GM19324 (cell line): ENCODE results near the gene DLK1.

Experiments used
- ATAC-seq: cut with Tn5 transposase; IDR thresholded peaks from one replicate; pipeline ENCODE4 v1.9.1; 2021; ENCODE audit warnings: mild to moderate bottlenecking, moderate library complexity; ENCODE audit not compliant: unreplicated experiment, low FRiP score

The DLK1 gene

DNA sequence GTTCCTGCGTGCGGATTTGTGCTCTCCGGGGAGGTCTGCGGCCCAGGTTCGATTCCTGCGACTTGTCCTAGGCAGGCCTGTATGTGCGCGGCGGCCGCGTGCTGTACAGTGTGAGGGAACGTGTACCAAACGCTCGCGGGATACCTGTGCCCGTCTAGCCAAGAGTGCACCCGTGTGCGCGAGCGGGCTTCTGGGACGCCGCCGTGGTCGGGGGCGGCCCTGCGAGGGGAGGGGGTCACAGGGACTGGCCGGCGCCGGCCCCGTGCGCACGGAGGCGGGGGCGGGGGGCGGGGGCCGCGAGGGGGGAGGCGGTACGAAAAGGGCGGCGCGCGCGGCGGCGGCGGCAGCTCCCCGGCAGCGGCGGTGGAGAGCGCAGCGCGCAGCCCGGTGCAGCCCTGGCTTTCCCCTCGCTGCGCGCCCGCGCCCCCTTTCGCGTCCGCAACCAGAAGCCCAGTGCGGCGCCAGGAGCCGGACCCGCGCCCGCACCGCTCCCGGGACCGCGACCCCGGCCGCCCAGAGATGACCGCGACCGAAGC is at the start of gene DLK1:
TSS of gene DLK1 (plus strand) at position 343 of the 536 bp plus-strand sequence. CDS start at position 520, 177 bp downstream.
- ATAC-seq, result no peak

DNA sequence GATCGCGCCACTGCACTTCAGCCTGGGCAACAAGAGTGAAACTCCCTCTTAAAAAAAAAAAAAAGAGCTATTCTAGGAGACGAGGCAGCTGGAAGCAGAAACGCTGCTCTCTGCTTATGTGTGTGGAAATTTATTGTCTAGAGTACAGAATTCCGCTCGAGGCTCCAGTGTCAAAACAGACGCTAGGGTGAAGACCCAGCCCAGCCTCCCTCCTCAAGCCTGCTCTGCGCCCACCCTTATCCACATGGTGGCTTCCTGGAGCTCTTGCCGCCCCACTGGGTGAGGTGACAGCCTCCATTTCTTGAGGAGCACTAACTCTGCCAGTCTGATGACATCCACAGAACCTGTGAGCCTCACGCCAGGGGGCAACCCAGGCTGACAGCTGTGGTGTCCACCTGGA is 49.5 kb upstream of the DLK1 start:
- no peak for ATAC-seq

- ATAC-seq, result no peak
Measured at GRCh38 chr14:100677554-100678468, 48.9 kb upstream of the DLK1 start.

DNA sequence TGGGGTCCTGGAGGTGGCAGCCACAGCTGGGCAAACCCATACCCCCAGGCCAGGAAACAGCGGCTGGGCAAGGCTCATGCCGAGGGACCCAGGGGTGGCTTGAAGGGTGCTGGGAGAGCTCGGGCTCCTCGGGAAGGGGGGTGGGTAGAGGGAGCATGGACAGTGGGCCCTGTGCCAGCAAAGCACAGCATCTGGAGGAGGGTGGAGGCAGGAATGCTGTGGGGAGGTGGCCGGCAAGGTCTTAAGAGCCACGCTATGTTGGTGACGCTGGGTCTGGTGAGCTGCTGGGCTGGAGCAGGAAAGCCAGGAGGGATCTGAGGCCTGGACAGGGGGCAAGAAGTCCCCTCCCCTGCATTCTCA is 48.2 kb upstream of the DLK1 start:
- no peak for ATAC-seq

- ATAC-seq, result no peak
Measured at GRCh38 chr14:100679153-100679552, 47.5 kb upstream of the DLK1 start.

DNA sequence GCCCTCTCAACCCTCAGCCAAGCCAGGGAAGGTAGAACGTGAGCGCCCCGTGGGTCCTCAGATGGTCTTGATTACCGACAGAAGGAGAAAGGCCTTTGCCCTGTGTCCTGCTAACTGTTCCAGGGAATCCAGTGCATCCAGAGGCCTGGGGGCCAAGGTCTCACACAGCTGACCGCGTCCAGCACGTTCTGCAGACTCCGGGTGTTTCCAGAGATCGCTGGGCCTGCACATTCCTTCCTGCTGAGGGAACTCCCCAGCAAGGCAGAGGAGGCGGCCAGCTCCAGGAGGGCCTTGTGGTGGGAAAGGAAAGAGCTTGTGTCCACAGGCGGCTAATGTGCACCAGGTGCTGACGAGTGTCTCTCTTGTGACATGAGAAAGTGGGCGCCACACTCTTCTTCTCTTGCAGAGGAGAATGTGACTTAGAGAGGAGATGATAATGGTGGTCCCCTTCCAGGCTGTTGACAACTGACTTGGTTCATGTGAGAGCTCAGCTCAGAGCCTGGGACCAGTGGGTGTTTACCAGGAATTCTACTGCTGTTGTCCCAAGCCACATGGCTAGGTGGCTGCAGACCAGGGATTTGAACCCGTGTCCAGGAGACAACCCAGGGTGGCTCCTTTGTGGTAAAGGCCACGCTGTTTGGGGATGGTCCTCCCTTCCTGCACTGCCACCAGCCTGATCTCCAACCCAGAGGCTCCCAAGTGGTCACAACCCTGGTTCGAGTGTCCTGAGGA is 46.8 kb upstream of the DLK1 start:
- ATAC-seq, result no peak

DNA sequence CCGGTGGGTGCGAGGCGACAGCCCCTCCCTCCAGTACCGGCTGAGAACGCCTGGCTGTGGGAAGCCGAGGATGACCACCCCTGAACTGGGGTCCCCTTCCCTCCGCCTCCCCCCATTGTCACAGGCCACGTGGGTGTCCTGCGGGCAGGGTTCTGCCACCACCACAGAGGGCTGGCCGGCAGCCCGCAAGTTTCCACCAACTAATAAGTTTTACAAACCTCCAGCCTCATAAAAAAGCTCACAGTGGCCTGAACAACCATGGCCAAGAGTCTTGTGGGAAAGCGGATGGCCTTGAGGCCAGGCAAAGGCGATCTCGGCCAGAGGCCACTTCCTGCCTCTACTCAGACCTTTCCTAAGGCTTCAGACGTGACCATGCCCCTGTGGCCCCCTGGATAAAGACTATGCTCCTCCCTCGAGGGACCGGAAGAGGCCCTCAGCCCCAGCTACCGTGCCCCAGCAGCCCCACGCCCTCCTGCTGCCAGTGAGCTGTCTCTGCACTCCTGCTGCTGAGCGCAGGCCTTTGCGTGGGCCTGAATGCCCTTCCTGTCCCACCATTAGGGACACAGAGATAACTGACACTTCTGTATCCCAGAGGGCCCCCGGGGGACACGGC is 46.1 kb upstream of the DLK1 start:
- no peak for ATAC-seq

DNA sequence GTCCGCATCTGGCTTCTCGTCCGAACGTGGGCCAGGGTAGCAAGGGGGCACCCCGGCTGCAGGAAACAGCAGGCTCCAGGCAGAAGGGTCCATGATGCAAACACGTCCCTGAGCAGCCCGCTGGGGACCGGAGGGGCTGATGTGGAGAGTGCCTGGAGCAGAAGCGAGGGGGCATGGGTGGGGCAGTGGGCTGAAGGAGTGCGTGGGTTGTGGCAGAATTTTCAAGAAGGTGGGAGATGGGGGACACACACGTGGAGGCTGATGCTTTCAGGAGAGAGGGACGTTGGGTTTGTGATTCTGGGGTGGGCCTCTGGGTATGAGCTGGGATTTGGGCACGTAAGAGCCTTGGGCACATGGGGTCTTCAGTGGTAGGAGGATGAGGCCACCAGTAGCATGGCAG is 45.6 kb upstream of the DLK1 start:
- no peak for ATAC-seq

- ATAC-seq, result no peak
Measured at GRCh38 chr14:100682749-100683148, 43.9 kb upstream of the DLK1 start.

DNA sequence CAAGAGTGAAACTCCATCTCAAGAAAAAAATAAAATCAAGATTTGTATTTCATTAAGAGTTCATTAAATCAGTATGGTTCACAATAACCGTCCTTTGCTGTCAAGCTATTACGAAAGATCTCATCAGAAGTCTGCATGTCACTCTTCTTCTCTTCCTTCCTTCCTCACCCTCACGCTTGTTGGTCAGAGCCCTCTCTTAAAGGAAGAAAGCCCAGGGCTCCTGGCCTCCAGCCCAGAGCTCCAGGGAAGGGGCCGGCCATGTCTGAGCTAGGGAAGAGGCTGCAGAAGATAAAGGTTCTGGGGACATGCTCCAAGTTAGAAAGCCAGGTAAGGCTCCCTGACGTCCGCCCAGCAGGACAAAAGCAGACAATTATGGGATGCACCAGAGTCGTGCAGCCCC is 43.1 kb upstream of the DLK1 start:
- ATAC-seq, result no peak

DNA sequence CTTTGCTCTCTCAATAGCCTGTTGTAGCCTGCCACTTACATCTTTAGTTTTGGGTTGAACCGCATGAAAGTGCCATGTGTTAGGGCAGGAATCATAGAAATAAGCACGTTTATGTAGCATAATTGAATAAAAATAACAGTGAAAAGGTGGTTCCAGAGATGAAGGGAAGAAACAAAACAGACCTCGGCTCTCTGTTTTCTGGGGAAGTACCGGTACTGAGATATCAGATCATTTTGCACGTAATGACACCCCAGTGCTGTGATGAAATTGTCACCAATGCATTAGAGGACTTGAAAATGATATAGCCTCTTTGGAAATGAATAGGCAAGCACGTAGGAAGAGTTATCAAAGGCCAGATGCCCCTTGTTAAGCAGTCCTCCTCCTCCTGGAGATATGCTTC is 42.5 kb upstream of the DLK1 start:
- no peak for ATAC-seq

GRCh38 chr14:100684961-100685360 is 41.7 kb upstream of the DLK1 start:
- no peak for ATAC-seq

GRCh38 chr14:100686858-100687257 is 39.8 kb upstream of the DLK1 start:
- no peak for ATAC-seq

DNA sequence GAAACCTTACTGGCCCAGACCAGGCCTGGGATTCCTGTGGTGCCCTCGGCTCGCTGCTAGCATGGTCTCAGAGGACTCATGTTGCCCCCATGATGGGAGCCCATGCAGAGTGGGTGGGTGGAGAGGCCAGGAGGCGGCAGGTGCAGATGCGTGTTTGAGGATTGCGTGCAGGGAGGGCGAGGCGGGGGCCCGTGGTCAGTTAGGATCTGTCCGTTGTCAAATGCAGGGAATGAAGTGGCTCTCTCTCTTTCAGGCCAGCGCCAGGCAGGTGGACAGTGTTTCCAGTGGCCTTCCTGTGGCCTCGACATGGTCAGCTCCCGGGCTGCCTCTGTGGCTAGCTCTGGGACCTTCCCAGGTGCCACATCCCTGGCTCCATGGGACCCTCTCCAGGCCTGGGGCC is 39.3 kb upstream of the DLK1 start:
- no peak for ATAC-seq

DNA sequence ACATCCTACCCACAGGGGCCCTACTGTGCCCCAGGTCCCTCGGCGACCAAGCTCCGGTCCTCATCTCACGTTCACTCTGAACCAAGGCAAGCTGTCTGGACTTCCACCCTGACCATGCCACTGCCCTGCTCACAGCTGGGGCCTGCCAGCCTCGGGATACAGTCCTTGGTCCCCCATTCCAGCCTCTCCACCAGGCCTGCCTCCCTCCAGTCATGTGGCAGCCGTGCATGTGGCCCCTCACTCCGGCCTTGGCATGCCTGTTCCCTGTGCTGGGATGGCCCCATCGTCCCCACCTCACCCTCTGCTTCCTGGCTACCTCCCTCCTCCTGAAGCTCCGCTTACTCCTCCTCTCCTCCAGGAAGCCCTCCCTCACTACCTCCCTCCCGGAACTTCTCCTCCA is 38.6 kb upstream of the DLK1 start:
- ATAC-seq, result no peak

- ATAC-seq, result no peak
Measured at GRCh38 chr14:100688598-100689461, 37.9 kb upstream of the DLK1 start.

DNA sequence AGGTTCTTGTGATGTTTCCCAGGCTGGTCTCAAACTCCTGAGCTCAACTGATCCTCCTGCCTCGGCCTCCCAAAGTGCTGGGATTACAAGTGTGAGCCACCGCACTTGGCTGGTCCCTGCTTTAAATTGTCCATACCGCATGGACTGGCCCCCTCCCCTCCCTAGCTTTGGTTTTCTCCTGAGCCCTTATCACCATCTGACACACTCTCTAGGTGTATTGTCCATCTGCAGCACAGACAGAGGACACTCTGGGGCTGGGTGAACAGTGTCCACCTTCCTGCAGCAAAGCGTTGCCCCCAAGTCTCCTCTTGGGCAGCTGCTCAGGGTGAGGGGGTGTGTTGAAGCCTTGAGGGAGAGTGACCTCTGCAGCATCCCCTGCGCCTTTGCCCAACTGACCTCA is 36.0 kb upstream of the DLK1 start:
- no peak for ATAC-seq

GRCh38 chr14:100691395-100692056 is 35.2 kb upstream of the DLK1 start:
- no peak for ATAC-seq

GRCh38 chr14:100692256-100692655 is 34.4 kb upstream of the DLK1 start:
- ATAC-seq, result no peak
